Loucy (cell line): Measurements from ENCODE around the gene GON7.

ENCODE experiments used
- CTCF ChIP-seq: fragments of 200-600 bp; sonication (generic); conservative IDR thresholded peaks from 2 replicates; pipeline ENCODE4 v1.5.1; 2014; ENCODE audit warnings: mild to moderate bottlenecking, antibody characterized with exemption, low read length
- EZH2phosphoT487 ChIP-seq: fragments of 200-600 bp; IDR thresholded peaks from 2 replicates; pipeline ENCODE4 v1.6.1; 2018; ENCODE audit warnings: antibody characterized with exemption, mild to moderate bottlenecking, moderate library complexity, borderline replicate concordance

GRCh38 chr14:93195316-93195999 lies 11.4 kb downstream of the GON7 start:
- TF ChIP-seq CTCF: no peak
- TF ChIP-seq EZH2phosphoT487: no peak
